Panc1 (cell line): ENCODE measurements around the gene FYN. TPM values are rescaled to one million over a fixed set of nuclear protein-coding genes. Genes with fewer than 3 reads are reported as not detected.

Experiments
- ATAC-seq: fragments of 200-7000 bp; cut with Tn5 transposase; 2 replicates; pipeline ENCODE4 v1.9.1; 2020; ENCODE audit warnings: mild to moderate bottlenecking, moderate library complexity
- BruUV-seq: library from RNA; stranded (reverse); fragments of 400-500 nt; replicated peaks from 2 replicates; lab custom pipeline; 2021; lab: Mats Ljungman, UMichigan
- CTCF ChIA-PET: fragments of 300-600 bp; sonication (Branson Sonifier 250); formaldehyde crosslinking; loops from one replicate; lab custom pipeline; 2022; ENCODE audit warnings: antibody characterized with exemption; lab: Charles Lee
- POLR2A ChIA-PET: fragments of 300-600 bp; sonication (Branson Sonifier 250); formaldehyde crosslinking; loops from one replicate; lab custom pipeline; 2022; ENCODE audit warnings: antibody characterized with exemption; lab: Charles Lee
- DNase-seq: peaks from one replicate; pipeline ENCODE4 v3.0.0-alpha.2; 2010; ENCODE audit warnings: low read depth, low spot score
- H3K27ac ChIP-seq: 2 replicates; pipeline ENCODE4 v1.5.1; 2011; ENCODE audit warnings: mild to moderate bottlenecking, low read length, inconsistent platforms
- H3K27me3 ChIP-seq: fragments of 200-500 bp; sonication (Bioruptor generic); 2 replicates; pipeline ENCODE4 v1.6.0; 2014; ENCODE audit warnings: low read length, inconsistent platforms; ENCODE audit not compliant: control insufficient read depth, insufficient read depth
- H3K36me3 ChIP-seq: fragments of 200-500 bp; sonication (Bioruptor generic); 2 replicates; pipeline ENCODE4 v1.5.1; 2014; ENCODE audit warnings: inconsistent platforms, mild to moderate bottlenecking, low read length, moderate library complexity; ENCODE audit not compliant: control insufficient read depth, insufficient read depth
- H3K4me1 ChIP-seq: 2 replicates; pipeline ENCODE4 v1.5.1; 2011; ENCODE audit warnings: inconsistent platforms, mild to moderate bottlenecking, low read length, moderate library complexity; ENCODE audit not compliant: control insufficient read depth, insufficient read depth
- H3K4me3 ChIP-seq, 2 experiments: 2 replicates each; pipeline ENCODE4 v1.5.1; 2011 to 2012; ENCODE audit warnings: low read depth in 2 of 2, low read length in 2 of 2, mild to moderate bottlenecking in 2 of 2, inconsistent platforms in 1 of 2, moderate library complexity in 1 of 2
- H3K9me3 ChIP-seq: fragments of 200-500 bp; sonication (Bioruptor generic); 2 replicates; pipeline ENCODE4 v1.5.1; 2014; ENCODE audit warnings: low read depth, mild to moderate bottlenecking, inconsistent platforms, low read length, moderate library complexity; ENCODE audit not compliant: control insufficient read depth, insufficient read depth
- POLR2AphosphoS5 ChIP-seq: IDR thresholded peaks from 2 replicates; pipeline ENCODE4 v1.6.1; 2012; ENCODE audit warnings: mild to moderate bottlenecking, low read depth, low read length, moderate library complexity
- REST ChIP-seq, 2 experiments: IDR thresholded peaks; 2 replicates each; pipeline ENCODE4 v1.6.1; 2011 to 2012; ENCODE audit warnings: low read depth in 2 of 2, control low read depth in 1 of 2, low read length in 1 of 2, mild to moderate bottlenecking in 1 of 2, moderate library complexity in 1 of 2; ENCODE audit not compliant: insufficient read depth in 1 of 2
- SIN3A ChIP-seq: IDR thresholded peaks from 2 replicates; pipeline ENCODE4 v1.6.1; 2012; ENCODE audit warnings: low read depth, mild to moderate bottlenecking, low read length, moderate library complexity, borderline replicate concordance; ENCODE audit not compliant: insufficient read depth
- TCF7L2 ChIP-seq: IDR thresholded peaks from 2 replicates; pipeline ENCODE4 v1.6.1; 2011; ENCODE audit warnings: mild to moderate bottlenecking, low read depth, low read length, inconsistent platforms
- in situ Hi-C: cut with HindIII; loops from 2 replicates; pipeline ENCODE4 v1.10.0; 2016; ENCODE audit warnings: low sequenced_read_pairs, low pct_unique_long_range_greater_than_20kb
- intact Hi-C: fragments of 100-400 bp; cut with micrococcal nuclease; formaldehyde crosslinking; loops from one replicate; pipeline ENCODE4 v1.10.0; 2022; ENCODE audit not compliant: unreplicated experiment
- total RNA-seq: library from RNA; stranded (reverse); gene quantifications from one replicate; pipeline ENCODE4 v1.2.1, GENCODE V29; 2021; ENCODE audit not compliant: unreplicated experiment
- TF ChIP-seq, protein P1 (sequence below): fragments of 450-650 bp; IDR thresholded peaks from 2 replicates; pipeline ENCODE4 v1.5.1; 2017; ENCODE audit warnings: mild to moderate bottlenecking

FYN gene
- total RNA-seq, 1 experiment from 2014 or later, result 4.2 TPM

GRCh38 chr6:111763381-111763780, 109.9 kb downstream of the FYN start:
- in situ Hi-C loops, result no loop called here
- CTCF ChIA-PET, result no interaction called here
- POLR2A ChIA-PET, result no interaction called here
- Histone ChIP-seq H3K27ac (no peak overlapping the region), H3K27me3 (no peaks in the 10 kb centered on the region; the same call in 1 of the 2 replicates), H3K9me3 (no peaks in the 10 kb centered on the region), H3K4me3 (no peak overlapping the region), H3K36me3 (no peaks in the 10 kb centered on the region), H3K4me1 (no peaks in the 10 kb centered on the region)
- ATAC-seq (no peak), DNase-seq (no peak)
- BruUV-seq, result no TSS peak
- TF ChIP-seq REST (IDR thresholded peaks at IDR 0.05; ENCODE audit: insufficient read depth in 1 of 2, low read depth in 2 of 2, low read length in 1 of 2) (no peak), TCF7L2 (no peak), POLR2AphosphoS5 (no peak), SIN3A (no peak)
- TF ChIP-seq, protein P1, sequence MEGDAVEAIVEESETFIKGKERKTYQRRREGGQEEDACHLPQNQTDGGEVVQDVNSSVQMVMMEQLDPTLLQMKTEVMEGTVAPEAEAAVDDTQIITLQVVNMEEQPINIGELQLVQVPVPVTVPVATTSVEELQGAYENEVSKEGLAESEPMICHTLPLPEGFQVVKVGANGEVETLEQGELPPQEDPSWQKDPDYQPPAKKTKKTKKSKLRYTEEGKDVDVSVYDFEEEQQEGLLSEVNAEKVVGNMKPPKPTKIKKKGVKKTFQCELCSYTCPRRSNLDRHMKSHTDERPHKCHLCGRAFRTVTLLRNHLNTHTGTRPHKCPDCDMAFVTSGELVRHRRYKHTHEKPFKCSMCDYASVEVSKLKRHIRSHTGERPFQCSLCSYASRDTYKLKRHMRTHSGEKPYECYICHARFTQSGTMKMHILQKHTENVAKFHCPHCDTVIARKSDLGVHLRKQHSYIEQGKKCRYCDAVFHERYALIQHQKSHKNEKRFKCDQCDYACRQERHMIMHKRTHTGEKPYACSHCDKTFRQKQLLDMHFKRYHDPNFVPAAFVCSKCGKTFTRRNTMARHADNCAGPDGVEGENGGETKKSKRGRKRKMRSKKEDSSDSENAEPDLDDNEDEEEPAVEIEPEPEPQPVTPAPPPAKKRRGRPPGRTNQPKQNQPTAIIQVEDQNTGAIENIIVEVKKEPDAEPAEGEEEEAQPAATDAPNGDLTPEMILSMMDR, result no peak
- intact Hi-C loops, result no loop called here

GRCh38 chr6:111761783-111762312, 111.4 kb downstream of the FYN start:
- intact Hi-C loops, result no loop called here
- POLR2A ChIA-PET, result no interaction called here
- Histone ChIP-seq H3K27me3 (no peaks in the 10 kb centered on the region; the same call in 1 of the 2 replicates), H3K36me3 (no peaks in the 10 kb centered on the region), H3K27ac (no peak overlapping the region), H3K9me3 (no peaks in the 10 kb centered on the region), H3K4me1 (no peaks in the 10 kb centered on the region), H3K4me3 (no peak overlapping the region)
- TF ChIP-seq SIN3A, result no peak
- no peak for TF ChIP-seq POLR2AphosphoS5
- no peak for TF ChIP-seq TCF7L2
- no peak for TF ChIP-seq REST (IDR thresholded peaks at IDR 0.05; ENCODE audit: insufficient read depth in 1 of 2, low read depth in 2 of 2, low read length in 1 of 2)
- TF ChIP-seq, protein P1, result no peak
- in situ Hi-C loops, result no loop called here
- ATAC-seq, result no peak
- CTCF ChIA-PET, result no interaction called here
- no peak for DNase-seq
- no TSS peak for BruUV-seq
